GM23248 (cell line): ENCODE results near the gene GNA15.

Source experiments
- EZH2 ChIP-seq: fragments of 200-600 bp; sonication (generic); IDR thresholded peaks from 2 replicates; pipeline ENCODE4 v1.6.1; 2018; ENCODE audit warnings: antibody characterized with exemption, mild to moderate bottlenecking; ENCODE audit not compliant: insufficient read depth, poor library complexity, severe bottlenecking
- EZH2phosphoT487 ChIP-seq: fragments of 200-600 bp; sonication (generic); IDR thresholded peaks from 2 replicates; pipeline ENCODE4 v1.6.1; 2018; ENCODE audit warnings: antibody characterized with exemption, moderate library complexity, mild to moderate bottlenecking, low read depth; ENCODE audit not compliant: insufficient read depth

GRCh38 chr19:3196064-3196932, 60.5 kb downstream of the GNA15 start:
- TF ChIP-seq EZH2 (no peak), EZH2phosphoT487 (no peak)
